ENCODE results near the gene UPK3B.
"Not testable (repeated sequence)": the region's sequence is repeated elsewhere in the genome, so short reads cannot be mapped to it uniquely, and the experiment has no call there.

The UPK3B gene

GRCh38 chr7:76509931-76510877, at the start of gene UPK3B:
TSS of gene UPK3B (plus strand) at chr7:76510552. CDS start at chr7:76510653, 101 bp downstream.
- no peak for DNase-seq (ENCODE audit: low spot score)

- not testable (repeated sequence) for DNase-seq (ENCODE audit: low spot score)
These were observed 49.6 kb upstream of the UPK3B start for GRCh38 chr7:76460767-76461166.

GRCh38 chr7:76461464-76462101, 48.8 kb upstream of the UPK3B start, which contains the start of gene DTX2:
TSS of gene DTX2 (plus strand) at chr7:76461709. CDS start at chr7:76480510, 18,801 bp downstream.
- DNase-seq (ENCODE audit: low spot score) = not testable (repeated sequence)

GRCh38 chr7:76462271-76462882, 48.0 kb upstream of the UPK3B start:
- not testable (repeated sequence) for DNase-seq (ENCODE audit: low spot score)

DNA sequence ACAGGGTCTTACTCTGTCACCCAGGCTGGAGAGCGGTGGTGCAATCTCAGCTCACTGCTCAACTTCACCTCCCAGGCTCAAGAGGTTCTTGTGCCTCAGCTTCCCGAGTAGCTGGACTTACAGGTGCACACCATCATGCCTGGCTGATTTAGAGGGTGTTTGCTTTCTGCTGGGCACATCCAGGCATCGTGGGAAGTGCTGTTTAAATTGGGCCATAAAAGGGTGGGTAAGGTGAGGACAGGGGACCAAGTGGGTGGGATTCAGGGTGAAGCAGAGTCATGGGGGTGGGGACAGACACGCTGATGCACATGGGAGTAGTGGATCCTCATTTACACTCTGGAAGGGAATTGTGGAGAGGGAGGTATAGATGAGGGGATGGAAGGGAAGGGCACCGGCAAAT, 45.4 kb upstream of the UPK3B start:
- not testable (repeated sequence) for DNase-seq (ENCODE audit: low spot score)

DNA sequence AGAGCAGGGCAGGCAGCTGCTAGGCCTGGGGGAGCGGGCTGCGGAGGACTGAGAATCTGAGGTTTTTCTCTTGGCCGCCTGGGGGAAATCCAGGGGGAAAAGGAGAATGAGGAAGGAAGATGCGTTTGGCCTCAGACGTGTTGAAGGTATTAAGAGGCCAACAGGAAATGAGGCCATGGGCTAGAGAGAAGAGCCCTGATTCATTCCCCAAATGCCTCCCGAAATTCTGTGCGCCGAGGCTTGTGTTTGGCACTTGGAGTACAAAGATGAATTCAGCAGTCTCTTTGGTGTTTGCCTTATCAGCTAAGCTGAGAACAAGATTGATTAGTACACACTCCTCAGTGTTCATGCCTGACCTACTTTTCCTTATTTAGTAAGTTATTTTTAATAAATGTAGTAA, 44.4 kb upstream of the UPK3B start:
- DNase-seq (ENCODE audit: low spot score) = not testable (repeated sequence)

DNA sequence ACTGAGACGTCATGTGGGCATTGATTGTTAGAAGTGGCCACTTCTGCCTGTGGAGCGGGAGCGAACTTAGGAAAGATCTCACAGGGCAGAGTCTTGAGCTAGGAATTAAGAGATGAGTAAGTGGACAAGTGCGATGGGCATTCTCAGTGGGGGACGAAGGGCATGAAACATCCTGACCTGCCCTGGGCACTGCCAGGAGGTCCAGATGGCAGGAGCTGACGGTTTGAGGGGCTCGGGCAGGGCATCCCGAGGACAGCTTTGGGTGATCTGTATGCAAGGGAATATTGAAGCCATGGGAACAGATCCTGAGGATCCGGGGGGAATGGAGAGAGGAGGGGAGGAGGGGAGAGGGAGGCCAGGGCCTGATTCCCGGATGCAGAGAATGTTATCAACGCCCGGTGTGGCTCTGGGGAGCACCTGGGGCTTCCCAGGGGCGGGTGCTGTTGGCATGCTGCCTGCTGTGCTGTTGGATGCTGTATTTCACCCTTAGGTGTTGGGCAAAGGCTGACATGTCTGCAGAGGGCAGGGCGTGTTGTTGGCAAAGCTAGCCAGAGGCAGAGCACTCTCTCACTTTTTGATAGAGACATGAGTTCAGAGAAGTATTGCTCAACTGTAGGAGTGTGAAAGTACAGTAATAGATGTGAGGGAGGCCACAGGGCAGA, 42.5 kb upstream of the UPK3B start:
- DNase-seq (ENCODE audit: low spot score) = not testable (repeated sequence)

- DNase-seq (ENCODE audit: low spot score) = not testable (repeated sequence)
These were observed 38.7 kb upstream of the UPK3B start for GRCh38 chr7:76471556-76472221.

DNA sequence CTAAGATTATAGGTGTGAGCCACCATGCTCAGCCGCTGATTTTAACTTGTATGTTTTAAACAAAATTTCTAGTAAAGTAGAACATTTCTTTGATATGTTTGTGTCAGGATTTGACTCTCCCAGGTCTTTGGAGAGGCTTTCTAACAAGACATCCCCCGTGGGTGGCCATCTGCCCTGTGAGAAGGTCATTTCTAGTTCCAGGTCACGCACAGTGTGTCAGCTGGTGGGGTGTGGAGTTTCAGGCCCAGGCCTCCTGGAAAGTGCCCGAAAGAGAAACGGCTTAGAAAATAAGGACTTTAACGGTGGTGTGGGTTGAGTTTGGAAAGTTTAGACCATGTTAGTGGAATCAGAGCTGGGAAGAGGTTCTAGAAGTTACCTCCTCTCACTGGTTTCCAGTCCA, 37.3 kb upstream of the UPK3B start:
- DNase-seq (ENCODE audit: low spot score) = not testable (repeated sequence)

DNA sequence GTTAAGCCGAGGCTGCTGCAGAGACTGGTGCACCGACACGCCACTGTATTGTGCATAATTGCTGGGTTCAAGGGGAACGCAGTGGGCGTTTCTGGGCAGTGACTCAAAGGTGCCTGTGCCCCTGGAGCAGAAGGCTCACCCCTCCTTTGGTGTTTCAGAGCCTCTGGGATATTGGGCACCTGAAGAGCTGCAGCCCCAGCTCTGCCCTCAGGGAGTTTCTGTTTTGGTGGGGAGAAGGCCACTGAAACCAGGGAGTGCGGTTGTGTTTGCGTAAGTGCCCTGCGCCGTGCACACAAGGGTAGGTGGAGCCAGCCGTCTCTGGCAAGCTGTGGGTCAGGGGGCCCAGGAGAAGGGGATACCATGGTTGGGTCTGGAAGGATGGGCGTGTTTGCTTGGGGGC, 34.1 kb upstream of the UPK3B start:
- not testable (repeated sequence) for DNase-seq (ENCODE audit: low spot score)

DNA sequence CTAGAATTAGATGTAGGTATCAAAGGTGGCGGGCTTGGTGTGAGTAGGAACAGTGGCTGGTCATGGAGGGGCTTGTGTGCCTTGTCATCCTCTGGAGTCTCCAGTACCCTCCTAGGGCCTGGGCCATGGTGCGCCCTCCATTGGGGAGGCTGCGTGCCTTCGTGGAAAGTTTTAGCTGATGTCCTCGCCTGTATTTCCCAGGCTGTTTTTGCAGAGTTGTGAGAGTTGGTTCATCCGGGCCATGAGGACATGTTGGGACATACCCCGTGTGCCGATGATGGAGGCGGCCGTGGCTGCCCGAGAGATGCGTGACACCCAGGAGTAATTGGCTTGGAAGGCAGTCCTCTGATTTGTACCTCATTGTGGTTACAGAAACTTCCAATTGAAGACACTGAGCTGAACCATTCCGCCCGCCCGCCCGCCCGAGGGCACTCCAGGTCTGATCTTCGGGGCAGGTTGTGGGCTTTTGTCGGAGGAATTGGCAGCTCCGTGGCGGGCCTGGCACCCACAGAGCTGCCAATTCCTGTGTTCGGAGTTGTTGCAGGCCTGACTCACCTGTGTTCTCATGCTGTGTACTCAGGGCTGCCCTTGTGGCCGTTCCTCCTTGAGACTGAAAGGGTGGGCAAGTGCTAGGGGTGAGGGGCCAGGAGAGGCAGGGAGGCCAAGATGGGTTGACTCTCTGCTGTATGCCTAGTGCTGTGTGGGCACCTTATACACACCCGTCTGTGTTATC, 33.4 kb upstream of the UPK3B start:
- not testable (repeated sequence) for DNase-seq (ENCODE audit: low spot score)

DNA sequence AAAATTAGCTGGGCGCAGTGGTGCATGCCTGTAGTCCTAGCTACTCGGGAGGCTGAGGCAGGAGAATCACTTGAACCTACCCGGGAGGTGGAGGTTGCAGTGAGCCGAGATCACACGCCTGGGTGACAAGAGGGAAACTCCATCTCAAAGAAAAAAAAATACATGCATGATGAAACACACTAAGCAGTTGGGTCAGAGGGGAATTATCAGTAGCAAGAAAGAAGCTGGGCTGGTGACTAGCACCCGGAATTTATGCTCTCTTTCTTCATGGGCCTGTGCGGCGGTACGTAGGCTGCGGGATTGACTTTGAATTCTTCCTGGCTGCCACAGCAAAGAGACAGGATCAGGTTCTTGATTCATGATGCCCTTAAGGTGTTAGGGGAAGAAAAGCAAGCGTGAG, 30.7 kb upstream of the UPK3B start:
- DNase-seq (ENCODE audit: low spot score) = not testable (repeated sequence)

GRCh38 chr7:76480403-76481253, 29.7 kb upstream of the UPK3B start:
- DNase-seq (ENCODE audit: low spot score) = not testable (repeated sequence)

GRCh38 chr7:76482660-76483059, 27.7 kb upstream of the UPK3B start:
- not testable (repeated sequence) for DNase-seq (ENCODE audit: low spot score)

DNA sequence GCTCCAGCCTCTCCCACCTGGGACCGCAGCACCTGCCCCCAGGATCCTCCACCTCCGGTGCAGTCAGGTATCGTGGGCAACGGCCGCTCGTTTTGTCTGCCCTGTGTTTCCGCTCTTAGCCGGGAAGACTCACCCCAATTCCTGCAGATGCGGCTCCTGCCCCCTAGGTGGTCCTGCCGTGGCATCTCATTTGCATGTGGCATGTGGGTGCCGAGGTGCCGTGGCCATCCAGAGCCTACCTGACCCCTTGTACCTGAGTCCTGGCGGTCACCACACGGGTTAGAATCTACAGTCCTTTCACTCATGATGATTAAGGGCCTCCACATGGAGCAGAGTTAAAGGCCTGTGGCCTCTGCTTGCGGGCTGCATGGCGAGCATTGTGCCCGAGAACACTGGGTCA, 27.3 kb upstream of the UPK3B start:
- DNase-seq (ENCODE audit: low spot score) = not testable (repeated sequence)

DNA sequence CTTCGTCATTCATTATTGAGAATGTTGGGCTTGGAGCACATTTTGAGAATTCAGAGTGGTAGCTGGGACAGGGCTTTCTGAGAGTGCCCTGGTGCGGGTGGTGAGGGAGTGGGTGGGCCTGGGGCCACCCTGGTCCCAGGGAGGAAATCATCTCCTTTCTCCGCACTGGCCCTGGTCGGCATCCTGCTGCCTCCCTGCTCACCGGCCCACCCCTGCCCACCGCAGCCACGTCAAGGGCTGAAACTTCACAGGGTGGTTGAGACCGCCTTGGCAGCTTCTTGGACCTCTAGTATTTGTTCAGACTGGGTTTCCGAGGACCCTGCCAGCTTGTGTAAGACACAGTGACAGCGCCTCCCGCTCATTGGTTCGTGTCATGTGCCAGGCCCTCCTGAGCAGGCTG, 25.9 kb upstream of the UPK3B start:
- not testable (repeated sequence) for DNase-seq (ENCODE audit: low spot score)

- not testable (repeated sequence) for DNase-seq (ENCODE audit: low spot score)
These were observed 24.3 kb upstream of the UPK3B start for GRCh38 chr7:76485822-76486610.

DNA sequence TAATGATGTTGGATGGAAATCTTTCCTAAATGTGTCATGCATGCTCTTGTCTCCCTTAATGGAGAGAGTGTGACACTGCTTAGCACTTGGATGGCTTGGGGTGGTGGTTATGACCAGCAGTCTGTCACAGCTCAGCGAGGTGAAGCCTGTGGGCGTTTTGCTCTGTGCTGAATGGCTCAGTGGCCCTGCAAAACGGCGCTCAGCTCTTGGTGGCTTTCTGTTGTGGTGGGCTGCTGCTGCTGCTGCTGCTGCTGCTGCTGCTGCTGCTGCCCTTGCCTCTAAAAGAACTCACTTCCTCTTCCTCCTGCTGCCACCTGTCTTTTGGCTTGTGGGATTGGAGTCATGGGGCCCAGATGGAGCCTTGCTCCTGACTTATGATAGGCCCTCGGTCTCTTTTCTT, 23.7 kb upstream of the UPK3B start:
- not testable (repeated sequence) for DNase-seq (ENCODE audit: low spot score)

GRCh38 chr7:76487969-76488368, 22.4 kb upstream of the UPK3B start:
- DNase-seq (ENCODE audit: low spot score) = not testable (repeated sequence)

Data from COLO829 (cell line).